ENCODE data around the gene TSC22D3. TPM values are rescaled to one million over a fixed set of nuclear protein-coding genes. Genes with fewer than 3 reads are reported as not detected.

Gene TSC22D3
- total and polyA plus RNA-seq, 4 donors = 117 to 447 (median 303) TPM

DNA sequence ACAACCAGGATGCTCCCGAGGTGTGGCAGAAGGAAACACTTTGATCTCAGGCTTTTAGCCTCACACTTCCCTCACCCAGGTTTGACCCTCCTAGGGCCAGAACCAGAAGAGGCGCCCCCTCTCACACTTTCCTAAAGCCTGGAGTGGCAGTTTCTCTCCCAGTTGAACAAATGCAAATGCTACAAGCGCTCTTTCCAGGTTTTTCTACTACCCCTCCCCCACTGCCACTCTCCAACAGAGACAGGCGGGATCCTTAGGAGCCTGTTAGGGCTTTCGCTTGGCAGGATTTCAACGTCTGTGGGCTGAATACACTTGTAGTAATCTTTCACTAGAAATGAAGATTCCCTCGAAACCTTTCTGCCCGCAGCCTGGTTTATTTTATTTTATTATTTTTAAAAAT, 2.4 kb downstream of the TSC22D3 start:
- H3K36me3 ChIP-seq (ENCODE audit: control insufficient read depth in 4 of 4, insufficient read depth in 4 of 4, low read length in 4 of 4) = no peaks in the 10 kb centered on the region
- TF ChIP-seq, protein P1, sequence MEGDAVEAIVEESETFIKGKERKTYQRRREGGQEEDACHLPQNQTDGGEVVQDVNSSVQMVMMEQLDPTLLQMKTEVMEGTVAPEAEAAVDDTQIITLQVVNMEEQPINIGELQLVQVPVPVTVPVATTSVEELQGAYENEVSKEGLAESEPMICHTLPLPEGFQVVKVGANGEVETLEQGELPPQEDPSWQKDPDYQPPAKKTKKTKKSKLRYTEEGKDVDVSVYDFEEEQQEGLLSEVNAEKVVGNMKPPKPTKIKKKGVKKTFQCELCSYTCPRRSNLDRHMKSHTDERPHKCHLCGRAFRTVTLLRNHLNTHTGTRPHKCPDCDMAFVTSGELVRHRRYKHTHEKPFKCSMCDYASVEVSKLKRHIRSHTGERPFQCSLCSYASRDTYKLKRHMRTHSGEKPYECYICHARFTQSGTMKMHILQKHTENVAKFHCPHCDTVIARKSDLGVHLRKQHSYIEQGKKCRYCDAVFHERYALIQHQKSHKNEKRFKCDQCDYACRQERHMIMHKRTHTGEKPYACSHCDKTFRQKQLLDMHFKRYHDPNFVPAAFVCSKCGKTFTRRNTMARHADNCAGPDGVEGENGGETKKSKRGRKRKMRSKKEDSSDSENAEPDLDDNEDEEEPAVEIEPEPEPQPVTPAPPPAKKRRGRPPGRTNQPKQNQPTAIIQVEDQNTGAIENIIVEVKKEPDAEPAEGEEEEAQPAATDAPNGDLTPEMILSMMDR (IDR thresholded peaks at IDR 0.05; ENCODE audit: control extremely low read depth, extremely low read depth) = no peak
- peak in 2 of 3 donors; percentile 24 to 51 for DNase-seq
- 60 to 83% methylated on average over 8 of the region's 8 CpGs for WGBS, 2 donors
- ATAC-seq (ENCODE audit: insufficient read depth, low FRiP score) = no peak
- H3K4me3 ChIP-seq = no peak overlapping the region
- H3K9me3 ChIP-seq (ENCODE audit: control insufficient read depth in 4 of 4, insufficient read depth in 3 of 4, low read length in 3 of 4) = peaks cover 0 to 5% (median 0%) of the 10 kb centered on the region in 4 donors
- peaks cover 0 to 12% (median 0%) of the 10 kb centered on the region in 5 donors for H3K4me1 ChIP-seq (ENCODE audit: control insufficient read depth in 5 of 5, insufficient read depth in 5 of 5, low read length in 5 of 5)
- H3K27me3 ChIP-seq (ENCODE audit: control insufficient read depth in 3 of 3, insufficient read depth in 3 of 3, low read length in 2 of 3) = peaks cover 0 to 24% (median 9%) of the 10 kb centered on the region in 3 donors
- H3K27ac ChIP-seq (ENCODE audit: low read depth in 1 of 2, low read length in 1 of 2) = no peak overlapping the region
- H3K9ac ChIP-seq (ENCODE audit: insufficient read depth in 1 of 2, low read length in 2 of 2) = no peak overlapping the region

DNA sequence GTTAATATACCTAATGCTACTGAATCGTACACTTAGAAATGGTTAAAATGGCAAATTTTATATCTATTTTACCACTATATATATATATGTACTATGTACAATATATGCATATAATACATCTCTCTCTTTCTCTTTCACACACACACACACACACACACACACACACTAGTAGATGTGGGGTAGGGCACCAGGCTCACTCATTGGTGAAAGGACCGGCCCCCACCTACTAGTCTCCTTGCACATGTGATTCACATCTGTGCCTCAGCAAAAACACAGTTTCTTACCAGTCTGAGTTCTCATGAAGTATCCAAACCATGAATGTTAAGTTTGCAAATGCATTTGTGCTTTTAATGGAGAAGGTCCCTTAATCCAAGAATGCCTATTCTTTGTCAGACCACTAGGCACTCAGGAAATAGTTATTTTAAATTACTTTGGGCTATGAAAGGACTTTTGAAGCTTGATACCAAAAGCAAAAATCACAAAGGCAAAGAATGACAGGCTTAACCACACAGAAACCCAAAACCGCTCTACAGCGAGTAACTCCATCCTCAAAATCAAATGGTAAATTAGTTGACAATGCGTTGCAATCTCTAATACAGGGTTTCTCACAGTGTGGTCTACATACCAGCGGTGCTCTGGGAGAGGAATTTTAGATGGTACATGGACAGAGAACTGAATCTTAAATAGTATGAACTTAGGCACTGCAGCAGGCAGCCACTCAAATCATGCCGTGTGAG, 5.8 kb downstream of the TSC22D3 start:
- no peak overlapping the region for H3K4me3 ChIP-seq
- H3K4me1 ChIP-seq (ENCODE audit: control insufficient read depth in 5 of 5, insufficient read depth in 5 of 5, low read length in 5 of 5) = peaks cover 0 to 6% (median 4%) of the 10 kb centered on the region in 5 donors
- WGBS, 2 donors = 86 to 96% methylated on average over 7 of the region's 7 CpGs
- no peak overlapping the region for H3K27ac ChIP-seq (ENCODE audit: low read depth in 1 of 2, low read length in 1 of 2)
- DNase-seq (no peak), ATAC-seq (ENCODE audit: insufficient read depth, low FRiP score) (no peak)
- H3K36me3 ChIP-seq (ENCODE audit: control insufficient read depth in 4 of 4, insufficient read depth in 4 of 4, low read length in 4 of 4) = no peaks in the 10 kb centered on the region
- H3K9ac ChIP-seq (ENCODE audit: insufficient read depth in 1 of 2, low read length in 2 of 2) = no peak overlapping the region
- H3K27me3 ChIP-seq (ENCODE audit: control insufficient read depth in 3 of 3, insufficient read depth in 3 of 3, low read length in 2 of 3) = peaks cover 0 to 25% (median 16%) of the 10 kb centered on the region in 3 donors
- TF ChIP-seq, protein P1 (IDR thresholded peaks at IDR 0.05; ENCODE audit: control extremely low read depth, extremely low read depth) = no peak
- no peaks in the 10 kb centered on the region for H3K9me3 ChIP-seq (ENCODE audit: control insufficient read depth in 4 of 4, insufficient read depth in 3 of 4, low read length in 3 of 4)

DNA sequence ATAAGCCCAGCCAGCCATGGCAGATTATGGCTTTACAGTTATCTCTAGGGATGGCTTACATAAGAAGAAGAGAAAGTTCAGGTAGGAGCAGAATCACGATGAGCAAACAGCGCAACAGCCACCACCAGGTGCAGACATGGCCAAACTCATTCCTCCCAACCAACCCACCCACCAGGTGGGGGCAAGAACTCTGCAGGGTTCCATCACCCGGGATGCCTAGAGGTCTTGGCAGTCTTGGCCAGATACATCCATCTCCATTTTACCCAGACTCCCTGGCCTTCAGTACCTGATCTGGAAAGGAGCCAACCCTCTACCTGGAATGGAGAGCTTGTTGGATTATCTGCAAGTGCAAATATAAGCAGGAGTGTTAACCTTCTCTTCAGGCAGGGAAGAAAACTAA, 7.5 kb downstream of the TSC22D3 start:
- Histone ChIP-seq H3K4me1 (ENCODE audit: control insufficient read depth in 5 of 5, insufficient read depth in 5 of 5, low read length in 5 of 5) (peaks cover 1 to 5% (median 4%) of the 10 kb centered on the region in 5 donors), H3K36me3 (ENCODE audit: control insufficient read depth in 4 of 4, insufficient read depth in 4 of 4, low read length in 4 of 4) (no peaks in the 10 kb centered on the region), H3K27ac (ENCODE audit: low read depth in 1 of 2, low read length in 1 of 2) (no peak overlapping the region), H3K9ac (ENCODE audit: insufficient read depth in 1 of 2, low read length in 2 of 2) (no peak overlapping the region), H3K9me3 (ENCODE audit: control insufficient read depth in 4 of 4, insufficient read depth in 3 of 4, low read length in 3 of 4) (no peaks in the 10 kb centered on the region), H3K4me3 (no peak overlapping the region), H3K27me3 (ENCODE audit: control insufficient read depth in 3 of 3, insufficient read depth in 3 of 3, low read length in 2 of 3) (peaks cover 0 to 33% (median 16%) of the 10 kb centered on the region in 3 donors)
- DNase-seq (no peak), ATAC-seq (ENCODE audit: insufficient read depth, low FRiP score) (no peak)
- 72 to 91% methylated on average over 3 of the region's 3 CpGs for WGBS, 2 donors
- TF ChIP-seq, protein P1 (IDR thresholded peaks at IDR 0.05; ENCODE audit: control extremely low read depth, extremely low read depth) = no peak
